ENCODE measurements around the gene GPRIN1. TPM values are rescaled to one million over a fixed set of nuclear protein-coding genes. Genes with fewer than 3 reads are reported as not detected.

GPRIN1 gene
- total RNA-seq, 1 donor from 2014 or later, result 2.1 TPM

DNA sequence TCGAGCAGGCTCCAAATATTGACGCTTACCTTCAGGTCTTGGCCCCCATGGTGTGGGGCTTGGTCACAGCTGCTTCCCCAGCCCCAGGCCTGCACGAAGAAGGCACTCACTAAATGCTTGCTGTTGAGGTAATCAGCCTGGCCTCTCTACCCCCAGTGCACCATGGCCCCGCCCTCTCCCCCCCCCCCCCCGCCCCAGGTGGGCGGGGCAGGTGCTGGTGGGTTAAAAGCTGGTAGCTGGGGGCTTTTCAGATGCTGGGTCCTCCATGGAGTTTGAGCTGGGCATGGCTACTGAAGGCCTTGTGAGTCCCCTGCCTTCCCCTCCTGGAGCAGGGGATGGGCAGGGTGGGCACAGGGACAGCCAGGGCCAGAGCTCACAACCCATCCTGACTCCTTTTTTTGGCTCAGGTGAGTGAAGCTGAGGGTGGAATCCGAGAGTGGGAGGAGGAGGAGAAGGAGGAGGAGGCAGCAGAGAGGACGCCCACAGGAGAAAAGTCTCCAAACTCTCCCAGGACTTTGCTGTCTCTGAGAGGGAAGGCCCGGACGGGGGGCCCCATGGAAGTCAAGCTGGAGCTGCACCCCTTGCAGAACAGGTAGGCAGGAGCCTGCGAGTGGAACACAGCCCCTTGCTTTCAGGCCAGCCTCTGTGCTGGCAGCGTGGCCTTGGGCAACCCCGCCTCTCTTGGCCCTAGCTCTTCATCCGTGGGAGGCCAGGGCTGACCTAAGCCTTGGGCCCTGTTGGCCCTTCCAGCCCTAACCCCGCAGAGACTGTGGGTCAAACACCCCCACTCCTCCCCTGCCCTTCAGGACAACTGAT is 32.9 kb upstream of the GPRIN1 start:
- TF ChIP-seq, protein P1, sequence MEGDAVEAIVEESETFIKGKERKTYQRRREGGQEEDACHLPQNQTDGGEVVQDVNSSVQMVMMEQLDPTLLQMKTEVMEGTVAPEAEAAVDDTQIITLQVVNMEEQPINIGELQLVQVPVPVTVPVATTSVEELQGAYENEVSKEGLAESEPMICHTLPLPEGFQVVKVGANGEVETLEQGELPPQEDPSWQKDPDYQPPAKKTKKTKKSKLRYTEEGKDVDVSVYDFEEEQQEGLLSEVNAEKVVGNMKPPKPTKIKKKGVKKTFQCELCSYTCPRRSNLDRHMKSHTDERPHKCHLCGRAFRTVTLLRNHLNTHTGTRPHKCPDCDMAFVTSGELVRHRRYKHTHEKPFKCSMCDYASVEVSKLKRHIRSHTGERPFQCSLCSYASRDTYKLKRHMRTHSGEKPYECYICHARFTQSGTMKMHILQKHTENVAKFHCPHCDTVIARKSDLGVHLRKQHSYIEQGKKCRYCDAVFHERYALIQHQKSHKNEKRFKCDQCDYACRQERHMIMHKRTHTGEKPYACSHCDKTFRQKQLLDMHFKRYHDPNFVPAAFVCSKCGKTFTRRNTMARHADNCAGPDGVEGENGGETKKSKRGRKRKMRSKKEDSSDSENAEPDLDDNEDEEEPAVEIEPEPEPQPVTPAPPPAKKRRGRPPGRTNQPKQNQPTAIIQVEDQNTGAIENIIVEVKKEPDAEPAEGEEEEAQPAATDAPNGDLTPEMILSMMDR (IDR thresholded peaks at IDR 0.05), result no peak
- DNase-seq (ENCODE audit: low spot score), result no peak
- Mint-ChIP-seq H3K4me1 (ENCODE audit: low read depth) (peaks cover 9% of the 10 kb centered on the region), H3K36me3 (ENCODE audit: low read depth) (no peaks in the 10 kb centered on the region), H3K4me3 (ENCODE audit: unreplicated experiment) (no peak overlapping the region), H3K9me3 (ENCODE audit: low read depth) (no peaks in the 10 kb centered on the region), H3K27ac (ENCODE audit: unreplicated experiment) (no peak overlapping the region), H3K27me3 (ENCODE audit: low read depth) (peaks cover 5% of the 10 kb centered on the region)

DNA sequence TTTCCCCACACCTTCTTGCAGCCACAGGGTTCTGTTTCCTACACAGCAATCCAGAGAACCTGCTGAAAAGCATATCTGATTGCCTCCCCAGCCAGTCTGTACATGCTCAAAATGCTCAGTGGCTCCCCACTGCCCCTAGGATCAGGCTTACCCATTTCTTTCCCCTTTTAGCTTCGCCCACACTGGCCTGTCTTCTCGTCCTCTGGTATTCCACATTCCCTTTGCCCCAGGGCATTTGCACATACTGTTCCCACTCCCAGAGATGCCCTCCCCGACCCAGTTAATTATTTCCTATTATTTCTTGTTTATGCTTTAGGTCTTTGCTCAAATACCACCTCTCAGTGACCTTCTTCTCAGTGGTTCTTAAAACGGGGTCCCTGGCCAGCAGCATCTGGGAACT is 30.7 kb upstream of the GPRIN1 start:
- H3K36me3 Mint-ChIP-seq (ENCODE audit: low read depth), result no peaks in the 10 kb centered on the region
- H3K27ac Mint-ChIP-seq (ENCODE audit: unreplicated experiment), result no peak overlapping the region
- no peak overlapping the region for H3K4me3 Mint-ChIP-seq (ENCODE audit: unreplicated experiment)
- TF ChIP-seq, protein P1 (IDR thresholded peaks at IDR 0.05), result no peak
- no peak for DNase-seq (ENCODE audit: low spot score)
- no peaks in the 10 kb centered on the region for H3K9me3 Mint-ChIP-seq (ENCODE audit: low read depth)
- peaks cover 18% of the 10 kb centered on the region for H3K27me3 Mint-ChIP-seq (ENCODE audit: low read depth)
- H3K4me1 Mint-ChIP-seq (ENCODE audit: low read depth), result peaks cover 3% of the 10 kb centered on the region

DNA sequence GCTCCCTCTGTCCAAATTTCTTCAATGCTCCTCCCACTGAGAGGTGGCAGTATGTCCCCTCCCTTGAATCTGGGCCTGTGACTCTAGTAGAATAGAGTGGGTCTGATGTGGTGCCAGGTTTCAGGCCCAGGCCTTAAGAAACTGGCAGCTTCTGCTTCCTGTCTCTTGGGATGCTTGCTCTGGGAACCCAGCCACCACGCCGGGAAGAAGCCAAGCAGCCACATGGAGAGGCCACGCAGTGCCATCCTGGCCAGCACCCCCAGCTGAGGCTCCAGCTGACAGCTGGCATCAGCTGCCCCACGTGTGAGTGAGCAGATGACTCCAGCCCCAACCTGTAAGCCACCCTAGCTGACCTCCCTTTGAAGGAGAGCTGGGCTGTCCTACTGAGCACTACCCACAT is 30.0 kb upstream of the GPRIN1 start:
- H3K27me3 Mint-ChIP-seq (ENCODE audit: low read depth), result peaks cover 24% of the 10 kb centered on the region
- peaks cover 3% of the 10 kb centered on the region for H3K4me1 Mint-ChIP-seq (ENCODE audit: low read depth)
- DNase-seq (ENCODE audit: low spot score), result no peak
- H3K4me3 Mint-ChIP-seq (ENCODE audit: unreplicated experiment), result no peak overlapping the region
- TF ChIP-seq, protein P1 (IDR thresholded peaks at IDR 0.05), result no peak
- no peak overlapping the region for H3K27ac Mint-ChIP-seq (ENCODE audit: unreplicated experiment)
- no peaks in the 10 kb centered on the region for H3K36me3 Mint-ChIP-seq (ENCODE audit: low read depth)
- no peaks in the 10 kb centered on the region for H3K9me3 Mint-ChIP-seq (ENCODE audit: low read depth)

DNA sequence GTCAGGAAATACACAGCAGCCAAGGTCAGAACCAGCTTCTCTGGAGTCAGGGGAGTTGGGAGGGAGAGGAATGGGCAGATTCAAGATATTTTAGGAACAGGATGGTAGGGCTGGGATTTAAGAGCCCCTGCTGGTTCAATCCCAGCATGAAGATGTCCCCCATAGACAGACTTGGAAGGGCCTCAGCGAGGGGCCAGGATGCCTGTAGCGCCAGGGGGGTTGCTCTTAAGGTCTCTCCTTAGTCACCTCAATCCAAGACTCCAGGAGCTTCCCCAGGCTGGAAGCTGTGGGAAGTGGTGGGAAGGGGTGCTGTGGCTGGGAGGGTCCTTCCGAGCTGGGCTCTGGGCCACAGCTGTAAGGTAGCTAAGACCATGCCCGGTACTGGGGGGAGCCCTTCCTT is 29.3 kb upstream of the GPRIN1 start:
- DNase-seq (ENCODE audit: low spot score), result peak; percentile 48
- no peaks in the 10 kb centered on the region for H3K36me3 Mint-ChIP-seq (ENCODE audit: low read depth)
- H3K9me3 Mint-ChIP-seq (ENCODE audit: low read depth), result no peaks in the 10 kb centered on the region
- H3K4me3 Mint-ChIP-seq (ENCODE audit: unreplicated experiment), result no peak overlapping the region
- peaks cover 28% of the 10 kb centered on the region for H3K27me3 Mint-ChIP-seq (ENCODE audit: low read depth)
- TF ChIP-seq, protein P1 (IDR thresholded peaks at IDR 0.05), result no peak
- H3K27ac Mint-ChIP-seq (ENCODE audit: unreplicated experiment), result no peak overlapping the region
- H3K4me1 Mint-ChIP-seq (ENCODE audit: low read depth), result peaks cover 3% of the 10 kb centered on the region

DNA sequence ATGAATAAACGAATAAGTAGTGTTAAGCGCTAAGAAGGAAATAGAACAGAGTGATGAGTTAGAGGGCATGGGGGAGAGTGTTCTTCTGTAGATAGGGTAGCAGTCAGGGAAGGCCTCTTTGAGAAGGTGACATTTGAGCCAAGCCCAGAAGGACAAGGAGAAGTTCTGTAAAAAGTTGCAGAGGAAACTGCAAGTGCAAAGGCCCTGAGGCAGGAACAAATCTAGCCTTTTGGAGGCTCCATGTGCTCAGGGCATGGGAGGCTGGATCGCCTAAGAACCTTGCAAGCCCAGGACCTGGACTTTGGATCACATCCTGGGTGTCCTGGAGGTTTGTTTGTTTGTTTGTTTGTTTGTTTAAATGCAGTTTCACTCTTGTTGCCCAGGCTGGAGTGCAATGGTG is 28.5 kb upstream of the GPRIN1 start:
- Mint-ChIP-seq H3K36me3 (ENCODE audit: low read depth) (no peaks in the 10 kb centered on the region), H3K4me1 (ENCODE audit: low read depth) (peaks cover 3% of the 10 kb centered on the region), H3K9me3 (ENCODE audit: low read depth) (no peaks in the 10 kb centered on the region), H3K4me3 (ENCODE audit: unreplicated experiment) (no peak overlapping the region), H3K27me3 (ENCODE audit: low read depth) (peaks cover 36% of the 10 kb centered on the region), H3K27ac (ENCODE audit: unreplicated experiment) (no peak overlapping the region)
- TF ChIP-seq, protein P1 (IDR thresholded peaks at IDR 0.05), result no peak
- no peak for DNase-seq (ENCODE audit: low spot score)
